NCI-H774 (cell line): ENCODE measurements around the gene EOLA1.
"Not testable (repeated sequence)": the region's sequence is repeated elsewhere in the genome, so short reads cannot be mapped to it uniquely, and the experiment has no call there.

Source experiments
- DNase-seq: peaks from one replicate; lab custom pipeline; 2025; lab: John Stamatoyannopoulos, UW

The EOLA1 gene

GRCh38 chrX:149545545-149546543, 5.0 kb downstream of the EOLA1 start:
- DNase-seq = not testable (repeated sequence)

- not testable (repeated sequence) for DNase-seq
These were observed 6.2 kb downstream of the EOLA1 start for GRCh38 chrX:149546962-149547361.

GRCh38 chrX:149547782-149548181, 7.0 kb downstream of the EOLA1 start:
- DNase-seq = not testable (repeated sequence)

- not testable (repeated sequence) for DNase-seq
These were observed 8.9 kb downstream of the EOLA1 start, which contains the start of gene HSFX3 for GRCh38 chrX:149549701-149550100. TSS of gene HSFX3 (minus strand) at chrX:149549924. CDS start at chrX:149549852, 72 bp downstream.

- not testable (repeated sequence) for DNase-seq
These were observed 9.6 kb downstream of the EOLA1 start for GRCh38 chrX:149550454-149550853.

GRCh38 chrX:149551245-149551938, 10.6 kb downstream of the EOLA1 start:
- DNase-seq = not testable (repeated sequence)

- not testable (repeated sequence) for DNase-seq
These were observed 11.1 kb downstream of the EOLA1 start for GRCh38 chrX:149551939-149552248.

- DNase-seq = not testable (repeated sequence)
These were observed 14.4 kb downstream of the EOLA1 start for GRCh38 chrX:149555251-149555650.

GRCh38 chrX:149563359-149563758, 22.5 kb downstream of the EOLA1 start:
- no peak for DNase-seq

- DNase-seq = no peak
These were observed 27.0 kb downstream of the EOLA1 start for GRCh38 chrX:149567621-149568417.

GRCh38 chrX:149568701-149569296, 28.0 kb downstream of the EOLA1 start:
- DNase-seq = no peak

GRCh38 chrX:149569770-149570169, 29.0 kb downstream of the EOLA1 start:
- no peak for DNase-seq

GRCh38 chrX:149570668-149571067, 29.9 kb downstream of the EOLA1 start:
- no peak for DNase-seq

- DNase-seq = no peak
These were observed 31.0 kb downstream of the EOLA1 start for GRCh38 chrX:149571770-149572169.

- DNase-seq = no peak
These were observed 31.9 kb downstream of the EOLA1 start for GRCh38 chrX:149572743-149573142.

GRCh38 chrX:149573456-149573855, 32.6 kb downstream of the EOLA1 start:
- not testable (repeated sequence) for DNase-seq

GRCh38 chrX:149585631-149586030, 44.8 kb downstream of the EOLA1 start:
- not testable (repeated sequence) for DNase-seq

GRCh38 chrX:149587359-149587758, 46.5 kb downstream of the EOLA1 start, which contains the start of gene MAGEA9B:
TSS of gene MAGEA9B (minus strand) at chrX:149587459. CDS start at chrX:149583179, 4,280 bp downstream.
- not testable (repeated sequence) for DNase-seq

- not testable (repeated sequence) for DNase-seq
These were observed 50.2 kb downstream of the EOLA1 start for GRCh38 chrX:149590993-149591392.

- not testable (repeated sequence) for DNase-seq
These were observed 54.4 kb downstream of the EOLA1 start, which contains the start of gene HSFX2 for GRCh38 chrX:149595214-149595613. TSS of gene HSFX2 (minus strand) at chrX:149595314. CDS start at chrX:149594700, 614 bp downstream.

- not testable (repeated sequence) for DNase-seq
These were observed 55.1 kb downstream of the EOLA1 start for GRCh38 chrX:149595943-149596342.
